SK-N-MC (cell line): ENCODE data around the gene NEDD4L.

Source experiments
- DNase-seq: peaks from one replicate; pipeline ENCODE4 v3.0.0-alpha.2; 2011; ENCODE audit warnings: low read depth, low spot score
- H3K27ac ChIP-seq: fragments of 200-600 bp; sonication (generic); 2 replicates; pipeline ENCODE4 v1.5.1; 2016; ENCODE audit warnings: mixed run types
- H3K36me3 ChIP-seq: fragments of 200-600 bp; sonication (generic); 2 replicates; pipeline ENCODE4 v1.6.1; 2017; ENCODE audit warnings: antibody characterized with exemption, low read length, mixed read lengths; ENCODE audit not compliant: insufficient read depth
- H3K4me3 ChIP-seq: fragments of 200-600 bp; sonication (generic); 2 replicates; pipeline ENCODE4 v1.5.1; 2016
- H3K9ac ChIP-seq: fragments of 200-600 bp; sonication (generic); 2 replicates; pipeline ENCODE4 v1.8.0; 2017; ENCODE audit warnings: mixed run types, mixed read lengths; ENCODE audit not compliant: insufficient read length
- H3K9me3 ChIP-seq: fragments of 200-600 bp; sonication (generic); 2 replicates; pipeline ENCODE4 v1.6.1; 2017; ENCODE audit warnings: low read depth, mild to moderate bottlenecking, antibody characterized with exemption, low read length, moderate library complexity, mixed read lengths
- EZH2 ChIP-seq: fragments of 200-600 bp; sonication (generic); IDR thresholded peaks from one replicate; pipeline ENCODE4 v1.6.1; 2017; ENCODE audit warnings: antibody characterized with exemption
- FOXP2 ChIP-seq: optimal IDR thresholded peaks from 2 replicates; pipeline ENCODE3; 2011; ENCODE audit warnings: mild to moderate bottlenecking, moderate library complexity; ENCODE audit not compliant: insufficient read depth; ENCODE audit errors: extremely low read length, control extremely low read depth
- POLR2AphosphoS5 ChIP-seq: IDR thresholded peaks from 2 replicates; pipeline ENCODE4 v1.6.1; 2012; ENCODE audit warnings: mild to moderate bottlenecking, low read depth, low read length, borderline replicate concordance

Gene NEDD4L

GRCh38 chr18:58287353-58288274 is 243.6 kb downstream of the NEDD4L start:
- no peak overlapping the region for H3K9ac ChIP-seq
- H3K27ac ChIP-seq = peak overlapping the region; percentile 57; the same call in 1 of the 2 replicates
- DNase-seq = peak; percentile 30
- no peaks in the 10 kb centered on the region for H3K9me3 ChIP-seq
- no peaks in the 10 kb centered on the region for H3K36me3 ChIP-seq
- TF ChIP-seq EZH2 = no peak
- TF ChIP-seq POLR2AphosphoS5 = no peak
- TF ChIP-seq FOXP2 = no peak
- H3K4me3 ChIP-seq = peak overlapping the region; percentile 39; the same call in 1 of the 2 replicates

- no peak for DNase-seq
- H3K9me3 ChIP-seq = no peaks in the 10 kb centered on the region
- H3K9ac ChIP-seq = no peak overlapping the region
- no peak for TF ChIP-seq EZH2
- no peak overlapping the region for H3K27ac ChIP-seq
- no peak overlapping the region for H3K4me3 ChIP-seq
- no peaks in the 10 kb centered on the region for H3K36me3 ChIP-seq
Measured at GRCh38 chr18:58288921-58289797, 245.1 kb downstream of the NEDD4L start.

GRCh38 chr18:58290116-58290695 is 246.2 kb downstream of the NEDD4L start:
- no peaks in the 10 kb centered on the region for H3K9me3 ChIP-seq
- no peak overlapping the region for H3K27ac ChIP-seq
- H3K4me3 ChIP-seq = no peak overlapping the region
- no peak for DNase-seq
- H3K9ac ChIP-seq = no peak overlapping the region
- TF ChIP-seq POLR2AphosphoS5 (no peak), EZH2 (no peak), FOXP2 (no peak)
- no peaks in the 10 kb centered on the region for H3K36me3 ChIP-seq

GRCh38 chr18:58291131-58291530 is 247.1 kb downstream of the NEDD4L start:
- Histone ChIP-seq H3K9me3 (no peaks in the 10 kb centered on the region), H3K36me3 (no peaks in the 10 kb centered on the region), H3K4me3 (no peak overlapping the region), H3K9ac (no peak overlapping the region), H3K27ac (no peak overlapping the region)
- TF ChIP-seq FOXP2 (no peak), EZH2 (no peak), POLR2AphosphoS5 (no peak)
- DNase-seq = no peak

- H3K27ac ChIP-seq = no peak overlapping the region
- no peak for DNase-seq
- no peak for TF ChIP-seq POLR2AphosphoS5
- H3K9me3 ChIP-seq = no peaks in the 10 kb centered on the region
- H3K4me3 ChIP-seq = no peak overlapping the region
- H3K9ac ChIP-seq = no peak overlapping the region
- H3K36me3 ChIP-seq = no peaks in the 10 kb centered on the region
Measured at GRCh38 chr18:58292638-58293037, 248.6 kb downstream of the NEDD4L start.

- Histone ChIP-seq H3K9me3 (no peaks in the 10 kb centered on the region), H3K36me3 (no peaks in the 10 kb centered on the region), H3K4me3 (no peak overlapping the region), H3K9ac (no peak overlapping the region), H3K27ac (no peak overlapping the region)
- TF ChIP-seq FOXP2 = no peak
- no peak for TF ChIP-seq EZH2
- TF ChIP-seq POLR2AphosphoS5 = no peak
- DNase-seq = no peak
Measured at GRCh38 chr18:58297198-58297597, 253.2 kb downstream of the NEDD4L start.

- TF ChIP-seq FOXP2 = no peak
- no peak for TF ChIP-seq POLR2AphosphoS5
- TF ChIP-seq EZH2 = no peak
- Histone ChIP-seq H3K36me3 (no peaks in the 10 kb centered on the region), H3K9ac (no peak overlapping the region), H3K4me3 (no peak overlapping the region), H3K27ac (no peak overlapping the region), H3K9me3 (no peaks in the 10 kb centered on the region)
- no peak for DNase-seq
Measured at GRCh38 chr18:58298251-58299134, 254.5 kb downstream of the NEDD4L start.

- TF ChIP-seq POLR2AphosphoS5 (no peak), EZH2 (no peak), FOXP2 (no peak)
- Histone ChIP-seq H3K27ac (no peak overlapping the region), H3K36me3 (no peaks in the 10 kb centered on the region), H3K9ac (no peak overlapping the region), H3K4me3 (no peak overlapping the region), H3K9me3 (no peaks in the 10 kb centered on the region)
- DNase-seq = no peak
Measured at GRCh38 chr18:58299135-58299473, 255.1 kb downstream of the NEDD4L start.
